NCI-H446 treated with DMSO at 0.1 percent for 48 hours (cell line): ENCODE data around the gene LYST.
"Not testable (repeated sequence)": the region's sequence is repeated elsewhere in the genome, so short reads cannot be mapped to it uniquely, and the experiment has no call there.

Experiments
- DNase-seq: peaks from one replicate; lab custom pipeline; 2025; lab: John Stamatoyannopoulos, UW

Gene LYST

DNA sequence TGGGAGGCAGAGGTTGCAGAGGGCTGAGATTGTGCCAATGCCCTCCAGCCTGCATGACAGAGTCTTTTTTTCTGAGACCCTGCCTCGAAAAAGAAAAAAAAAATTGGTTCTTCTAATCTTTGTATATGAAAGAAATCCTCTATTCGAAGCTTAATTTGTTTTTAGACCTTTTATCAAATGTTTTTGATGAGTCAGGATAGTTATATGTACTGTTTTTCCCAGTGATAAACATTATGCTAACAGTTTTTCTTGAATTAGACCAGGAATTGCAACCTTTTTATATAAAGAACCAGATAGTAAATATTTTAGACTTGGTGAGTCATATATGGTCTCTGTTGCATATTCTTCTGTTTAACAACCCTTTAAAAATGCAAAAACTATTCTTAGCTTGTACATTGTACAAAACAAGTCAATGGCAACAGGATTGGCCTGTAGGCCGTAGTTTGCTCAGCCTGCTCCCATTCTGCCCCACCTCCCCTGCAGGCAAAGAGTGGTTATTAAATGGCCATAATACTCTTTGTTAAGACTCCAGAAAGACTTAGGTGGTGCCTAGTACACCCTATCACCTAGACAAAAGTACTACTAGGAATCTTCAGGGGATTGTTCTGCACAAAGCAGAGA, 45.2 kb downstream of the LYST start:
- no peak for DNase-seq

DNA sequence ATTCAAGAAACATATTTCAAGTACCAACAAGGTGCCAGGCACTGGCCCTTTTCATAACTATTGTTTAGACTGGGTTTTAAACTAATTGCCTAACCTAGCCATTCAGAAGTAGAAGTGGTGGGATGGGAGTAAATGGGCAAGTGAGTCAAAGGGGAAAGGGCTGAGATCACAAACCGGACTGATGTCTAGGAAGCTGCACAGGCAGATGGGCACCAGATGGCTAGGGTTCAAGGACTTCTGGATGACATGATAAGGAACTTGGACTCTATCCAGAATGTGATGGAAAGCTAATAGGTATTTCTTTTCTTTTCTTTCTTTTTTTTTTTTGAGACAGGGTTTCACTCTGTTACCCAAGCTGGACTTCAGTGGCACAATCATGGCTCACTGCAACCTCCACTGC, 46.6 kb downstream of the LYST start:
- DNase-seq = no peak

DNA sequence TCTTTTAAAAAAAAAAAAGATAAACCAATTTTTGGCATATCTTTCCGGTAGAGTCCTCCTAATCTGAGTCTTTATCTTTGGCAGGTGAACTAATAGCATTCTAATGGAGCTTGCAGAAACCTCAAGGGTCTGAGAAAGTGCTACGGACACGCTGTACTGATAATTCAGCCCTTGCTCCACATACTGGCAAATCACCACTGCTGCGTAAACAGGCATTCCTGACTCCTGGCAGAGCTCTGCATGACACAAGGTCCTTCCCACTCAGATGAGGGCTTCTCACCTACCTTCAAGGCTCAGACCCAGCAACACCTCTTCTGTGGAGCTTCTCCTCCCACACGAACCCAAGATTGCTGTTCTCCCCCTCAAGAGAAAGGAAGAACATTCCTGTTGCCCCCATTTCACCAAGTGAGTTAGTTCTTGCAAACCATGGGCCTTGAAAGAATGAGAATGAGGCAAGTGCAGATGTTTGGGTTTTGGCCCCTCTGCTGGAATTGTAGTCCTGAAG, 48.0 kb downstream of the LYST start:
- no peak for DNase-seq

DNA sequence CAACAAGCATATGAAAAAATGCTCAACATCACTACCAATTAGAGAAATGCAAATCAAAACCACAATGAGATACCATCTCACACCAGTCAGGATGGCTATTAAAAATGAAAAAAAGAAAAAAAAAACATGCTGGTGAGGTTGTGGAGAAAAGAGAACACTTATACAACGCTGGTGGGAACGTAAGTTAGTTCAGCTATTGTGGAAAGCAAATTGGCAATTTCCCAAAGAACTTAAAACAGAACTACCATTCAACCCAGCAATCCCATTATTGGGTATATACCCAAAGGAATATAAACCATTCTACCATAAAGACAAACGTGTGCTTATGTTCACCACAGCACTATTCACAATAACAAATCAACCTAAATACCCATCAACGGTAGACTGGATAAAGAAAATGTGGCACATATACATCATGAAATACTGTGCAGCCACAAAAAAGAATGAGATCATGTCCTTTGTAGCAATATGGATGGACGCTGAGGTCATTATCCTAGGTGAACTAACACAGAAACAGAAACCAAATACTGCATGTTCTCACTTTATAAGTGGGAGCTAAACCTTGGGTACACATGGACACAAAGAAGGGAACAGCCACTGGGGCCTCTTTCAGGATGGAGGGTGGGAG, 49.5 kb downstream of the LYST start:
- DNase-seq = no peak

DNA sequence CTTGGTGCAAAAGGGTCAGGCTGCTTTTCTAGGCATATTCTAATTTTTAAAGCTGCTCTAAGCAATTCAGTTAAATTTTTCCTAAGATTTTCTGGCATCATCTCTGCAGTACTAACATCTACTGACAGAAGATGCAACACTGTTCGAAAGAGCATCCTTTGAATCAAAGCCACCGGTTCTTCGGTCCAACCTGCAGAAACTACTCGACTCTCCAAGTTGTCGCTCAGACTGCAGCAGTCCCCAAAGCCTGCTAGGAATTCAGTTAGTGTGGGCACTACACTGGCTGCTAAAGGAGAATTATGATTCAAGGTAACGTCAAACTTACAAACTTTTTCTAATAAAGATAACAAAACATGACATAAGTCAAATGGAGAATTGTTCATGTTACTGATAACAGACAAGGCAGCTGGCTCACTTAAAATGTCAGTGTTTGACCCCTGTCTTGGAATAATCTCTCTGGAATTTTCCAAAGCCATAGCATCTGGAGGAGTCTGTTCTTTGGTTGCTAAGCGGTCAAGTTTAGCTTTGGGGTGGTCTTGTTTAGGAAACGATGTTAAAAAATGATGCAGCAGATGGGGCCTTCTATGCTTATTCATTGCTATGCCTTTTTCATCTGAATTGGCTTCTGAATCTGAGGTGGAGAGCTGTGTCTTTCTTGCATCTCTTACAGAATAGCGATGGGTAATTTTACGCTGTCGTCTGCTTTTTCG, 56.9 kb downstream of the LYST start:
- no peak for DNase-seq

DNA sequence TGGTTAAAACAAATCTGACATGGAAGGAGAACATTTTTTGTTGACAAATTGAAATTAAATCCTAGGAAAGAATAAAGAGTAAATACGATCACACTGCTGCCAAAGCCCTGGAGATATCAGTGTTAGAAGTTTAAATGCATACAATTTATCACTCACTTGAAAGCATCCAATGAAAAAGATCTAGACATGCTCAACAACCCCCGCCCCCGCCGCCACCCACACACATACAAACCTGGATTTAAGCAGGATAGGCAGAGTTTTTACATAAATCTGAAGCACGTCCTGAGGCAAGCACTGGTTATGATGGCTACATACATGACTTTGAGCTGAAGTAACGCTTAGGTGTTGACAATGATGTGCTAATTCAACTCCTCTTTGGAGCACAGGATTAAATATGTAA, 58.5 kb downstream of the LYST start:
- no peak for DNase-seq

DNA sequence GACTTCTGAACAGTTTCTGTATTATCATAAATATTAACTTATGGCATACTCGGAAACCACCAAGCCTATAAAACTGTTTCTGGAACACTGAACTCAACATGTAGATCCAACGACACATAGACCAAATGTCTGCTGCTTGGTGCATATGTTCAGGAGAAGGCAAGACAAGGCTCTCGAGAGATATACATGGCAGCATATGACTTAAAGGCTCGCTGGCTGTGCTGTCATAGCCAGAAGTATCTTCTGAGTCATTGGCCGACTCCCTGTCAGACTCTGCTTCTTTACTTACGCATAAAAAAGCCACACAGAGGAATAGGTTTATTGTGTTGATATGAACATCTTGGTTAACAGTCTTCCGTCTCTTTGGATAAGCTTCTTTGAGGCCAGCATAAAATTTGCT, 60.6 kb downstream of the LYST start:
- no peak for DNase-seq

DNA sequence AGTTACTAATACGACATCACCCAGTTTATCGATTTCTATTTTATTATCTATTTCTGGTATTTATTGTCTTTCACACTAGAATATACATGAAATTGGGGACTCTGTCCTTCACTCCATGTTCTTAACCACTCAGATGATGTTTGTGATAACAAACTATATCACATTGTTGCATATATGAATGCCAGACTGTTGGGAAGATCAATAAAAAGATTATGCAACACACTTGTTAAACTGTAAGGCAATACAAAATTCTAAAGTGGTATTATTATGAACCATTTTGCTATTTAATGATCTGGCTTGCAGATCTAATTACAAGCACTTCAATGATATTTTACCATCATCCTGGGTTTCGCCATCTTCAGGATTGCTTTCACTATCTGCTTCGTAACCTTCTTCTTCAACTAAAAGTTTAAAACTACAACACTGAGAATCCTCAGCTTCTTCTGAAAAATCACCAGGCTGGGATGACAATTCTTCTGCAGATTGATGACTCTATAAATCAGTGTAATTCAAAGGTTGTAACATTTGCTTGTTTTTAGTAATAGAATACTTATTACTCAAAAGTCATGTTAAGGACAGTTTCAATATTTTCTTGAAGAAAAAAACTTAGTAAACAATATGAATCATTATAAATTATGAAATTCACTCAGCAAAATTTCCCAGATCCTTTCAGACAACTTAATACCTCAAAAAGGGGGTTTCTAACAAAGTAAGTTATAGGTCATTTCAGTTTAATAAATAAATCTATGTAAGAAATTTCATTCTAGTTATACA, 63.9 kb downstream of the LYST start:
- no peak for DNase-seq

DNA sequence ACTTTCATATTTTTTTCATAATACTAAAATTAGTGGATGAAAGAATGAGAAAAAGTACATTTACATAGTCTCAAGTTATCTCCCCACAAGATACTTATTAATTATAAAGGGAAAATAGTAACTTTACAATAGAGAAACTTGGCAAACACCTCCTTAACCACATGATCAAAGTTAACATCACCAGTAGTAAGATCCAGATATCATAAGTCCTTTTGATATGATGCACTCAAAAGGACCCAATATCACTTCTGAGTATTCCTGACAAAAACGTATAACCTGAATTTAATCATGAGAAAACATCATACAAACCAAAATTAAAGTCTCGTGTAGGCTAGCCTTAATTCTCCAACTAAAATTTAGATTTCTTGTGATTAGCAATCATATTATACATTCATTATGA, 67.4 kb downstream of the LYST start:
- no peak for DNase-seq

DNA sequence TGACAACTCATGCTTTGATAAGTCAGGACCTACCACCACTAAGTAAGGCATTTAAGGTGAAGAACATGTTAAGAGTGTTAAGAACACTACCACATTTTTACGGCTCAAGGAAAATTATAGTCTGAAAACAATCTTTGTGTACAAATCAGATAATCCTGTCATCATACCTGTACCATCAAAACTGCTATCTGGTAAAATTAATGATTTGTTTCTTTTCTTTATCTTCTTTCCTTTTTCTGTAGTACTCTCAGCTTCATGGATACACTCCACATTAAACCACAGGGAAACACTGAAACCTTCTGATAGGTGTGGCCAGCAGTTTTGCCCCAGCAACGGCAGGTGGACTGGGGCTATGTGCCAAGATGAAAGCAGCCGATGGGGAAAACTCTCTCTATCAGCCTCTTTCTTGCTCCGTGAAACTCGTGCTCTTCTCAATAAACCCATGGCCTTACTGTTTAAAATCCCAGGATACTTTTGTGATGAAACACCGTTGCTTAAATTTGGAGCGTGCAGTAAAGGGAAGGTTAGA, 75.1 kb downstream of the LYST start:
- DNase-seq = no peak

DNA sequence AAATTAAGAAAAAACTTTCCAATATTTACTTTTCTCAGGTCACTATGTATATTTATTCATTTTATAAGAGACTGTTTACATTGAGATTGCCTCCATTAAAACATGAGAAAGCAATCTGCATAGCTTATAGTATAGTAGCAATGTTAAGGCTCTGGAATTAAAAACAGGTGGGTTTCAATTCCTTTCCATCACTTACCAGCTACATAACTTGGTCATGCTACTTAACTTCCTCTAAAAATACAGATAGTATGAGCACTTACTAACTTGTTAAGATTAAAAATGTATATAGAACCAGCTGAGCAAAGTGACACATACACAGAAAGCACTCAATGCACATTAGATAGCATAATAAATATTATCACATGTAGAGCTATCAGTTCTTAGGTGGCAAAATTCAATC, 76.6 kb downstream of the LYST start:
- DNase-seq = no peak

DNA sequence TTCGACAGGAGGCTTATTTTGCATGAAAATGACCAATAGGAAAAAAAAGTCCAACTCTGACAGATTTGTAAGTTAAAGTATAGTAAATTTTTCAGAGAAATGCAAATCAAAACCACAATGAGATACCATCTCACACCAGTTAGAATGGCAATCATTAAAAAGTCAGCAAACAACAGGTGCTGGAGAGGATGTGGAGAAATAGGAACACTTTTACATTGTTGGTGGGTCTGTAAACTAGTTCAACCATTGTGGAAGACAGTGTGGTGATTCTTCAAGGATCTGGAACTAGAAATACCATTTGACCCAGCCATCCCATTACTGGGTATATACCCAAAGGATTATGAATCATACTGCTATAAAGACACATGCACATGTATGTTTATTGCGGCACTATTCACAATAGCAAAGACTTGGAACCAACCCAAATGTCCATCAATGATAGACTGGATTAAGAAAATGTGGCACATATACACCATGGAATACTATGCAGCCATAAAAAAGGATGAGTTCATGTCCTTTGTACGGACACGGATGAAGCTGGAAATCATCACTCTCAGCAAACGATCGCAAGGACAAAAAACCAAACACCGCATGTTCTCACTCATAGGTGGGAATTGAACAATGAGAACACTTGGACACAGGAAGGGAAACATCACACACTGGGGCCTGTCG, 80.3 kb downstream of the LYST start:
- not testable (repeated sequence) for DNase-seq

DNA sequence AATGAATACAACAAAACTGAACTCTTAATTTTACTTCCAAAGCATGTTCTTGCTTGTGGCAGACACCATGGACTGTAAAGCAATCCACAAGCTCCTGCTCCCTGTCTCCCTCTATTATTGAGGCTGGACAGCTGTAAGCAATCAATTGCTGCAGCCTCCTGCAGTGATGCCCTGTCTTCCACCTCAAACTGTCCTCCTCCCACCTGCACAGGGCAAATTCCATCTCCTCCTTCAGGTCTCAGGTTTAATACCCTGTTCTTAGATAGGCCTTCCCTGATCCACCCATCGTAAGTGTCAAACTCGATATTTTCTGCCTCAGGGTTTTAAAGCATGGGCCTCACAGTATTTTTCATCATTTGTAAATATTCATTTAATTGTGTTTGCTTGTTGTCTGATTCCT, 81.8 kb downstream of the LYST start:
- no peak for DNase-seq

DNA sequence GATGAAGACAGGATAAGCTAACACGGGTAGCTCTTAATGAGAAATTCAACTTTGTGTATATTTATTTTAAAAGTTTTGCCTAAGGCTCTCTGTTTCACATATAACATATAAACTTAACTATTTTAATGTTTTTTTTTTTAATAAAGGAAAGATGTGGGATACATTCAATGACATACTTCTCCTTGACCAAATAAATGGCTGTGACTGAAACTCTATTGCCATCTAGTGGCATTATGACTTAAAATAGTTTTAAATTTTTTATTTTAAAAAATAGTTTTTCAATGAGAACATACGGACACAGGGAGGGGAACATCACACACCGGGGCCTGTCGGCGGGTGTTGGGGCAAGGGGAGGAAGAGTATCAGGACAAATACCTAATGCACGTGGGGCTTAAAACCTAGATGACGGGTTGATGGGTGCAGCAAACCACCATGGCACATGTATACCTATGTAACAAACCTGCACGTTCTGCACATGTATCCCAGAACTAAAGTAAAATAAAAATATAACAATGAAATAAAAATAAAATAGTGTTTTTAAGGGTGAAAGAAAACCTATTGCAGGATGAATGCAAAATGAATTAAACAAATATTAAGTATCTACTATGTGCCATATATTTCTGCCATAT, 83.4 kb downstream of the LYST start:
- DNase-seq = peak; percentile 59

DNA sequence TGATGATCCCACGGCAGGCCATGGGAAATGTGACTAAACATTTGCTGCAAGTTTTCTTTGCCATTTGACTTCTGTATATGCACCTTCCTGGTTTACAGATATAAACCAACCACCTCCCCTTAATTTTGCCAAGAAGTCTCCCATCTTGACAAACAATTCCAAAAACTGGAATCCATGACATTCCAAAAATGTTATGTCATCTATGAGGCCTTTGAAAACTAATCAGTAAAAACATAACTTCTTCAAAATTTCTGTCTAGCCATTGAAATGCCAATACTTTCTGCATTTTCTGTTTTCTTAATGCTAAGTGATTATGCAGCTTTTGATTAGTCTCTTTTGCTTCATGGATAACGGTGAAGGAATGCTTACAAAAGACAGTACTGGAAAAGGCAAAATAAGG, 84.1 kb downstream of the LYST start:
- no peak for DNase-seq

DNA sequence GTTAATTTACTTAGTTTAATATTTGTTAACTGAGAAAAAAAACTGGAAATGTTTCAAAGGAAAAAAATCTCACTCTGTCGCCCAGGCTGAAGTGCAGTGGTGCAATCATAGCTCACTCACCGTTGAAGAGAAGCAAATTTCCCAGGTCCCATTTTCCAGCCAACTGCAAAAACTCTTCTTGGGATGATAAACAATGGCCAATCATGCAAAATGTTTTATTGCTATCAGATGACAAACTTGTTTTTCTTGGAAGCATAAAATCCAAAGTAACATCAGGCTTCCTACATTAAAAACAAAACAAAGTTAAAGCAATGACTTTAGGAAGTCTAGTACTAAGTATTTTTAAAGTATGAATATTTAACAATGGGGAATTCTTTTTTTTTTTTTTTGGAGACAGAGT, 84.9 kb downstream of the LYST start:
- no peak for DNase-seq

DNA sequence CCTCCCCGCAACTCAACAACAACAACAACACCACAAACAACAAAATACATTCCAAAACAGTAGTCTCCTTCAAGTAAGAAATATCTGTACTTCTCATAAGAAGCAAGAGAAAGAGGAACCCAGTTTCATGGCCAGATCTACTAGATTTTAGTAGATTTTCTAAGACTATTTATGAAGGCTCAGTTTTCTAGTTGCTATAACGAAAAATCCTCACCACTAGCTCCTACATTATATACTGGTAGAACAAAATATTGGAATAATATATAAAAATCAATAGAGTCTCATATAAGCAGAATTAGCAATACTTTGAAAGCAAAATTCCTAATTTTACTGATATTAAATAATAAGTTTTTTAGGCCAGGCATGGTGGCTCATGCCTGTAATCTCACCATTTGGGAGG, 86.9 kb downstream of the LYST start:
- no peak for DNase-seq

DNA sequence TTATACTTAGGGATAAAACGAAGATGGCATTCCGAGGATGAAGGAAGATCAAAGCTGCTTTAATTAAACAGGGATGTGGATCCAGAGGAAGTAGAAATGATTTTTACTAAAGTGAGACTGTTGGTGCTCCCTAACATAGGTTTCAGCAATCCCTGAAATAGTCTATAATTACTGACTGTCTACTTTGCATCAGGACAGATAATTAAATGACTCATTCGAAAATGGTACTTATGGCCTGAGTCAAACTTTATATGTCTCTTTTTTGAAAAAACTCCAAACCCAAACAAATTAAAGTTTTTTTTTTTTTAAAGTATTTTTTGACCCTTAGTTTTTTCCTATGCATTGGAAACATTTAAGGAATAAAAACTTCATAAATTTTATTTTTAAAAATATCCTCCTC, 90.3 kb downstream of the LYST start:
- no peak for DNase-seq

DNA sequence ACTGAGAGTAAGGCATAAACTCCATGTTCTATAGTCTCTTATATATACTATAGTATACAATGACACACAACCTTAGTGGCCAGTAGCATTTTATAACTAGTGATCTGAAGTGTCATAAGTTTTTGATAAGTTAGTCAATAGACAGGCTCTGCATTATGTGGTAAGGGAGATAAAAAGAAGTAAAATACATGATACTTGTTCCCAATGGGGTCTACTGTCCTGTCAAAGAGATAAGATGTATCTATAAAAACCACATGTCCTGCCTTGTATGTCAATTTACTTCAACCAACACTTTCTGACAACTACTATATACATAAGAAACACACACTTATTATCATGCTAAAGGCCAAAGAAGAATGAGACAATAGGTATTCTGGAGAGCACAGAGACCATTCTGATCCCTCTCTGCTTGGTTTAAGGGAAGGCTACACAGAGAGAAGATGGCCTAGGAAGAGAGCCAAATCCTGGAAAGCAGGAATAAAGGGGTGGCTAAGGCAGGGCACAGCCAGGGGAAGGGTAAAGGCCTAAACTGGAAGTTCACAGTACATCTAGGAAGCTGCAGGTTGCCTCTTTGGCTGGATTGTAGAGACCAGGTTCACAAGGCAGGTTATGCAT, 91.4 kb downstream of the LYST start:
- no peak for DNase-seq

DNA sequence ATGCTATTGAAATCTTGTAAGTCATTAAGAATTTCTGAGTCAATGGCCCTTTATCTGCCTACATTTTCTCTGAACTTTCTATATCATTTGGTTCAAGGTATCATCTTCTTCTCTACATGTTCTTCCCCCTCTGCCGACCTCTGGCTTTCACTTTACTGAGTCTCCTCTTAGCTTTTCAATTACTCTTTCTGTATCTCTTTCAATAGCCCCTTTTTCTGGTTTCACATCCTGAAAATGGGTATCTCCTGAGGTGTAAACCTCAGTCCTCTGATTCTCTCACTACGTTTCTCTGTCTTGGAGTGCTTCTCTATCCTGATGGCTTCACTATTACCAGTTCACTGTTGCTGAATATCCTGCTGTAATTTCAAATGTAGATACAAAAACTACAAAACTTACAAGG, 98.9 kb downstream of the LYST start:
- DNase-seq = no peak

DNA sequence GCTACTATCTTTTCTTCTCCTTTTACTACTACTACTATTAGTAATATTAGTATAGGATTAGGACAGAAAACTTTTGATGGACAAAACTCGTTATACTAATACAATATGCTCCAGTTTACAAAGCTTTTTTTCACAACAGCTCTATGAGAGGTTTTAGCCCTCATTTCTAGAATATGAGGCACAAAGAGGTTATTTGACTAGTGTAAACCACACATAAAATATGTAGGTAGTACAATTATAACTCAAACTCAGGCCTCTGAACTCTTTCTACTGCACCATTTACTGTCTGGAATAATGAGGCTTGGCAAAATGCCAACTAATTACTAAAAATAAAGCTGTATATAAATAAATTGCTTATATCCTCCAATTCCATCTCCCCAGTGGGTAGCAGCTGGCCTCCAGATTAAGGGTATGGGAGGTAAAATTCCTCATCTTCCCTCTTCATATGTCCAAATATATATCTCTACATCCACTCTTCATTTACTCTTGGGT, 99.9 kb downstream of the LYST start:
- DNase-seq = no peak
